Transverse colon (tissue), 4 donors: ENCODE measurements around the gene KAZN.

Experiments
- CTCF ChIP-seq, 5 experiments: fragments of 200-600 bp in 3 of 5; fragments of 450-650 bp in 2 of 5; sonication (generic) in 3 of 5; IDR thresholded peaks; 1 replicate in 2 of 5; 2 replicates in 3 of 5; pipeline ENCODE4 v1.5.1; 2016 to 2017; ENCODE audit warnings: antibody characterized with exemption in 5 of 5, inconsistent platforms in 3 of 5, mild to moderate bottlenecking in 2 of 5, moderate library complexity in 1 of 5
- EP300 ChIP-seq: sonication (generic); formaldehyde crosslinking; IDR thresholded peaks from one replicate; pipeline ENCODE4 v1.6.1; 2017; ENCODE audit warnings: antibody characterized with exemption, low read depth
- POLR2AphosphoS5 ChIP-seq, 3 donors: sonication (generic); formaldehyde crosslinking; IDR thresholded peaks; one replicate each; pipeline ENCODE4 v1.6.1; 2016; ENCODE audit warnings: antibody characterized with exemption in 3 of 3

- TF ChIP-seq CTCF (IDR thresholded peaks at IDR 0.05) (no peak), EP300 (no peak), POLR2AphosphoS5 (IDR thresholded peaks at IDR 0.05) (no peak)
Observed at GRCh38 chr1:14552246-14552965, 46.1 kb upstream of the KAZN start.
